Kidney glomerular epithelial cell (primary cell): ENCODE results near the gene CUL7.

Source experiments
- DNase-seq: peaks from one replicate; lab custom pipeline; 2025; lab: John Stamatoyannopoulos, UW

CUL7 gene

GRCh38 chr6:43077333-43077809 is 23.7 kb upstream of the CUL7 start:
- no peak for DNase-seq

GRCh38 chr6:43076464-43077332 is 23.0 kb upstream of the CUL7 start:
- peak; percentile 28 for DNase-seq

GRCh38 chr6:43075670-43076463 is 22.2 kb upstream of the CUL7 start, which contains the start of gene PTK7:
Gene PTK7 (plus strand): TSS chr6:43076314. CDS start chr6:43076489, 175 bp downstream.
- peak; percentile 67 for DNase-seq

- no peak for DNase-seq
Measured at GRCh38 chr6:43074847-43075669, 21.4 kb upstream of the CUL7 start.

GRCh38 chr6:43070028-43070632 is 16.5 kb upstream of the CUL7 start:
- peak; percentile 49 for DNase-seq

GRCh38 chr6:43062818-43063217 is 9.2 kb upstream of the CUL7 start:
- DNase-seq, result no peak

GRCh38 chr6:43061861-43062260 is 8.2 kb upstream of the CUL7 start:
- no peak for DNase-seq

- DNase-seq, result no peak
Measured at GRCh38 chr6:43060755-43061633, 7.3 kb upstream of the CUL7 start.

GRCh38 chr6:43060034-43060754 is 6.5 kb upstream of the CUL7 start:
- DNase-seq, result no peak

- DNase-seq, result peak; percentile 99
Measured at GRCh38 chr6:43059168-43060033, 5.8 kb upstream of the CUL7 start, which contains the start of the genes KLC4 and MRPL2. Gene KLC4 (plus strand): TSS chr6:43059631. CDS start chr6:43061336, 1,705 bp downstream. Gene MRPL2 (minus strand): TSS chr6:43059434. CDS start chr6:43059381, 53 bp downstream.

- DNase-seq, result no peak
Measured at GRCh38 chr6:43058531-43058930, 4.9 kb upstream of the CUL7 start.

GRCh38 chr6:43055966-43056365 is 2.3 kb upstream of the CUL7 start:
- no peak for DNase-seq

- no peak for DNase-seq
Measured at GRCh38 chr6:43054206-43054943, 724 bp upstream of the CUL7 start.

GRCh38 chr6:43052842-43053544 is 658 bp downstream of the CUL7 start:
- DNase-seq, result peak; percentile 23

GRCh38 chr6:43052225-43052841 is 1.3 kb downstream of the CUL7 start:
- no peak for DNase-seq

- DNase-seq, result no peak
Measured at GRCh38 chr6:43050981-43051380, 2.7 kb downstream of the CUL7 start.

- no peak for DNase-seq
Measured at GRCh38 chr6:43047998-43048397, 5.7 kb downstream of the CUL7 start.
